Measurements from ENCODE around the gene KIF26B. TPM values are rescaled to one million over a fixed set of nuclear protein-coding genes. Genes with fewer than 3 reads are reported as not detected.

KIF26B gene
- total RNA-seq, 1 donor from 2014 or later: 69.7 TPM

GRCh38 chr1:245173446-245174211 is 18.8 kb downstream of the KIF26B start:
- DNase-seq (ENCODE audit: low spot score in 2 of 2, unreplicated experiment in 2 of 2): no peak
- no peak overlapping the region for H3K4me3 Mint-ChIP-seq
- peaks cover 22% of the 10 kb centered on the region for H3K4me1 Mint-ChIP-seq
- peaks cover 9% of the 10 kb centered on the region for H3K9me3 Mint-ChIP-seq
- peaks cover 27% of the 10 kb centered on the region for H3K36me3 Mint-ChIP-seq
- peak overlapping the region; percentile 54 for H3K27ac Mint-ChIP-seq
- no peaks in the 10 kb centered on the region for H3K27me3 Mint-ChIP-seq (ENCODE audit: low read depth)
- TF ChIP-seq CTCF (IDR thresholded peaks at IDR 0.05; ENCODE audit: unreplicated experiment): no peak

- no peak for TF ChIP-seq CTCF (IDR thresholded peaks at IDR 0.05; ENCODE audit: unreplicated experiment)
- H3K4me1 Mint-ChIP-seq: peaks cover 35% of the 10 kb centered on the region
- peaks cover 13% of the 10 kb centered on the region for H3K36me3 Mint-ChIP-seq
- H3K9me3 Mint-ChIP-seq: peaks cover 5% of the 10 kb centered on the region
- H3K27ac Mint-ChIP-seq: peak overlapping the region; percentile 11
- H3K27me3 Mint-ChIP-seq (ENCODE audit: low read depth): no peaks in the 10 kb centered on the region
- H3K4me3 Mint-ChIP-seq: no peak overlapping the region
- DNase-seq (ENCODE audit: low spot score in 2 of 2, unreplicated experiment in 2 of 2): no peak
These were observed 22.5 kb downstream of the KIF26B start for GRCh38 chr1:245177071-245177900.

- Mint-ChIP-seq H3K4me1 (peaks cover 35% of the 10 kb centered on the region), H3K4me3 (no peak overlapping the region), H3K9me3 (no peaks in the 10 kb centered on the region), H3K36me3 (peaks cover 5% of the 10 kb centered on the region), H3K27me3 (ENCODE audit: low read depth) (no peaks in the 10 kb centered on the region), H3K27ac (no peak overlapping the region)
- DNase-seq (ENCODE audit: low spot score in 2 of 2, unreplicated experiment in 2 of 2): no peak
- TF ChIP-seq CTCF (IDR thresholded peaks at IDR 0.05; ENCODE audit: unreplicated experiment): no peak
These were observed 24.9 kb downstream of the KIF26B start for GRCh38 chr1:245179706-245180105.

- Mint-ChIP-seq H3K9me3 (no peaks in the 10 kb centered on the region), H3K27me3 (ENCODE audit: low read depth) (no peaks in the 10 kb centered on the region), H3K4me3 (no peak overlapping the region), H3K27ac (peak overlapping the region; percentile 39), H3K4me1 (peaks cover 35% of the 10 kb centered on the region), H3K36me3 (peaks cover 5% of the 10 kb centered on the region)
- no peak for DNase-seq (ENCODE audit: low spot score in 2 of 2, unreplicated experiment in 2 of 2)
- TF ChIP-seq CTCF (IDR thresholded peaks at IDR 0.05; ENCODE audit: unreplicated experiment): no peak
These were observed 25.8 kb downstream of the KIF26B start for GRCh38 chr1:245180496-245181157.

- no peak for DNase-seq (ENCODE audit: low spot score in 2 of 2, unreplicated experiment in 2 of 2)
- Mint-ChIP-seq H3K4me1 (peaks cover 35% of the 10 kb centered on the region), H3K36me3 (peaks cover 5% of the 10 kb centered on the region), H3K27me3 (ENCODE audit: low read depth) (no peaks in the 10 kb centered on the region), H3K9me3 (no peaks in the 10 kb centered on the region), H3K4me3 (no peak overlapping the region), H3K27ac (no peak overlapping the region)
- no peak for TF ChIP-seq CTCF (IDR thresholded peaks at IDR 0.05; ENCODE audit: unreplicated experiment)
These were observed 26.4 kb downstream of the KIF26B start for GRCh38 chr1:245181158-245181517.

Measured in mesothelial cell of epicardium (in vitro differentiated cells).